HG03039 (cell line): ENCODE results near the gene SRD5A3.

Source experiments
- ATAC-seq: cut with Tn5 transposase; IDR thresholded peaks from one replicate; pipeline ENCODE4 v1.9.1; 2021; ENCODE audit warnings: mild to moderate bottlenecking, moderate library complexity; ENCODE audit not compliant: unreplicated experiment

Gene SRD5A3

GRCh38 chr4:55405073-55405472 is 59.0 kb downstream of the SRD5A3 start:
- ATAC-seq: no peak

- no peak for ATAC-seq
Observed at GRCh38 chr4:55406545-55406944, 60.5 kb downstream of the SRD5A3 start.

DNA sequence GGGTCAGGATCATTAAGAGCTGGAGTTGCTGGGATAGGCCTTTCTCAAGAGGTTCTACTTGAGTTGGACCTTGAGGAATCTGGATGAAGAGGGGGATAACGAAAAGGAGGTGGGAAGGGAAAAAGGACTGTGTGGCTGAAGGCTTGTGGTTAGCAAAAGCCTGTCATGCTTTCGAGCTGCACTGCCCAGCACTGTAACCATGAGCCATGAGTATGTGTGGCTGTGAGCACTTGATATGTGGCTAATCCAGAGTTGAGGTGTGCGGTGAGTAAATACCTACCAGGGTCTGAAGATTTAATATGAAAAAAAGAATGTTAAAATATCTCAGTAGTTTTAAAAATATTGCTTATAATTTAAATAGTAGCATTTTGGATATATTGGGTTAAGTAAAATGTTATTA is 61.1 kb downstream of the SRD5A3 start:
- ATAC-seq: no peak

DNA sequence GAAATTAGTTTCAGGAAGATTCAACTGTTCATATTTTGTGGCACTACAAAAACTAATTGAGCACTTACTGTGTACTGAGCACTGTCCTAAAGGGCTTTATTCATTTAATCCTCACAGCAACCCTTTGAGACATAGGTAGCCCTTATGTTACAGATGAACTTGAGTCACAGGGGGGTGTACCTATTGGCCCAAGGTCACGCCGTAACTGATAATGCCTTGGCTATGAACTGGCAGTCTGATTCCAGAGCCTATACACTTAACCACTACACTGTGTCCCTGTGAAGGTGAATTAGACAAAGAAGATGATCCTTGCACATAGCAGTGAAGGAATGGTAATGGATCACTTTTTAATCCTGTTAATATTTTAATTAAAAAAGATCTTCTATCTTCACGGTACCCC is 61.7 kb downstream of the SRD5A3 start:
- ATAC-seq: no peak

DNA sequence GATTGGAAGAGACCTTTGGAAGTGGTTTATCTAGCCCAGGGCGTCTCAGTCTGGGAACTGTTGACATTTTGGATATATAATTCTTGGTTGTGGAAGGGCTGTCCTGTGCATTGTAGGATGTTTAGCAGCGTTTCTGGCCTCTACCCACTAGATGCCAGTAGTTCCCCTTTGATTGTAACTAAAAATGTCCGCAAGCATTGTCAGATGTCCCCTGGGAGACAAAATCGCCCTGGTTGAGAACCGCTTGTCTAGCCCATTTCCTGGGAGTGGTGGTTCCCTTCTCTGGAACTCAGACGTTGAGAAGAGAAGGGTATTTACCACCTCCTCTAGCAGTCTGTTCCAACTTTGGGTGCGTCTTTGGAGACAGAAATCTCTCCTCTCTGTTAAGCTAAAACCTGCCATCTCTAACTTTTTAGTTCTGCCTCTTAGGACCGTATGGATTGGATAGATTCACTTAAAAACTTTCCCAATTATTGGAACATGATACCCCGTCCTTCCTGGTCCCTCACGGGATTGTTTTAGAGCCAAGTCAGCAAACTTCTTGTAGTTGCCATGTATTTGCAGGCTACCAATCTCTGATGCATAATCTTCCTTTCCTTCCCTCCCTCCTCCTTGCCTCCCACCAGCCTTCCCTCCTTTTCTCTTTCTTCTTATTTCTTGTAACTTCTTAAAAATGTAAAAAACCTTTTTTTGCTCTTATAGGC is 63.6 kb downstream of the SRD5A3 start:
- ATAC-seq: no peak

- no peak for ATAC-seq
Observed at GRCh38 chr4:55410431-55410830, 64.4 kb downstream of the SRD5A3 start.

GRCh38 chr4:55411621-55412020 is 65.6 kb downstream of the SRD5A3 start:
- ATAC-seq: no peak

GRCh38 chr4:55416176-55416575 is 70.1 kb downstream of the SRD5A3 start:
- no peak for ATAC-seq
